Stimulated activated CD4-positive, alpha-beta T cell treated with anti-CD3 and anti-CD28 coated beads, Interleukin-4, amount 100 ng/mL, for 48 hours (primary cell): ENCODE data around the gene TMEM132D.

Experiments
- DNase-seq, 2 donors: peaks; one replicate each; pipeline ENCODE4 v3.0.0-alpha.2; 2020; ENCODE audit warnings: low read depth in 2 of 2

The TMEM132D gene

DNA sequence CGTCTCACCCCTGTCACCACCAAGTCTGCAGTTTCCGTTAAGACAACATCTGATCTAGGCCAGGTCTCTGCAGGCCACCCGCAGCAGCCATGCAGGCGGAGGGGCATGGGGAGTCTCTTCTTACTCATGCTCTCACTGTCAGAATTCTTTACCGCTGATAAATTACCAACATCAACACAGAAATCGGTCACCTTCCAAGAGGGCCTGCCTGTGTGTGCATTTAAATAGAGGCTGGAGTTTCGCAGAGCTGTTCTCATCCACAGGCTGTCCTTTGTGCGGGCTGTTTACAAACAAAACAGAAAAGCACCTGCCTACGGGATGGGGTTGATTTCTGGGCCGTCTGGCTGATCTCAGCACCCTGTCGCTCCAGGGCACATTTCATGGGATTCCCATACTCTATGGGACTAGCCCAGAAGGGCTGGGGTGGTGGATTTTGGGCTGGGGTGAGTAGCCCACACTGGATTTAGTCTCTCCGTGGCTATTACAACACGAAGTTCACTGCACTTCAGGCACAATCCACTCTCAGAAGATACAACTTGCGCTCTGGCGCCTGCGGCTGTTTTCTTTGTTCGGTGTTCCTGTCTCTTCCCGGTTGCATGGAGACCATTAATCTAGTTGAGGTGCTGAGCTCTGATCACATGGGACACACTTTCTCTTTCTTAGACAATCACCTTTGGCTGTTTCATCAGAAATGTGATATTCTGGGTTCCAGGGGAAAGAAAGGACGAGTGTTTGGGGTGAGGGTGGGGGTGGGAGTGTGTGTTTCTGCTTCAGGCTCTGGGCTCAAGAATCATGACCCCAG is 719.5 kb downstream of the TMEM132D start:
- no peak for DNase-seq

GRCh38 chr12:129179941-129180553 is 723.8 kb downstream of the TMEM132D start:
- DNase-seq = no peak

DNA sequence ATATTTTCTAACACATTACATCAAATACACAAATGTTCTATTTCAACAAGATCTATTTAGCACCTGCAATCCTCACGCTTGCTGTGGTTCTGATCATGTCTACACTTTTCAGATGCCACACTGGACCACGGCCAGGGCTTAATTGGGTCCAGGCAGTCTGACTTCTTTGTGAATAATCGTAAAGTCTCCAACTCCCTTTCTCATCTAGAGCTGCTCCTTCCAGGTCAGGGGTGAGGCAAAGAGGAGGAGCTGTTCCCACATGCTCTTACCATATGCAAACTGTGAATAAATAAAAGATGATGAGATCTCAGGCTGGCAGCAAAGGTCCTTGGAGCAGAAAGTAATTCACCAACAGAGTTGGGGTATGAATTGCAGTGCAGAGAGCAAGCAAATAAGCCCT is 733.9 kb downstream of the TMEM132D start:
- DNase-seq = no peak

GRCh38 chr12:129163861-129164260 is 740.0 kb downstream of the TMEM132D start:
- no peak for DNase-seq

DNA sequence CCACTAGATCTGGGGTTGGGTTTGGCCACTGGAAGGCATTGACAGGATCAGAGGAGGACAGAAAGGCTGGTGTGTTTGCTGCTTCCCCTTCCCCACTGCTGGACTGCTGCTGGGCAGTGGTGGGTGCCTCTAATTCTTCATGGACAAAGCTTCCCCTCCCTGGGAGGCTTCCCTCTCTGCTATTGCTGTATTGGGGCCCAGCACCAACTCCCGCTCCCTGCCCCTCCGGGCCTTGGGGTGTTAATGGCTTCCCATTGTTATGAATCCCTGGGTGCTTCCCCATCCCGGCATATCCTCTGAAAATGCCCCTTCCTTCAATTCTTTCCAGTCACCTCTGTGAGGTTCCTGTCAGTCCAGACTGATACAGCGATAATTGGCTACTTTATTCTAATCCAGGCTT is 740.4 kb downstream of the TMEM132D start:
- DNase-seq = no peak

- no peak for DNase-seq
Observed at GRCh38 chr12:129162805-129163204, 741.0 kb downstream of the TMEM132D start.

DNA sequence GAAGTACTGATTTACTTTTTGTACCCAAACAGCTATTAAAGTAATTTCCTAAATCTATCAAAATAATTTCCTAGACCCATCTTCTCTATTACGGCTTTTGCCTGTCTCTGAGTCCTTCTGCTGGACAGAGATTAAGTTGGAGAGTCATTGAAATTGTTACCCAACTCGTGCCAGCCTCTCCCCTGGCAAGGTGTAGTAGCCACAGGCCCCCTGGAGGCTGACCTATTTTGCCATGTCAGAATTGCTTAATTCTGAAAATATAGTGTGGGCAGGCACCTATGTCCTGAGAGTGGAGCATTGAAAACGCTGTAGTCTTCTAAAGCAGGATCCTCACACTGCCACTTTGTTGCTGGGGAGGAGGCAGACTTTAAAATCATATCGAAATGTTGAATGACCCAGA is 742.3 kb downstream of the TMEM132D start:
- DNase-seq = no peak

GRCh38 chr12:129160282-129160681 is 743.5 kb downstream of the TMEM132D start:
- no peak for DNase-seq

GRCh38 chr12:129152351-129153104 is 751.3 kb downstream of the TMEM132D start:
- DNase-seq = no peak

- no peak for DNase-seq
Observed at GRCh38 chr12:129150721-129151120, 753.1 kb downstream of the TMEM132D start.

- no peak for DNase-seq
Observed at GRCh38 chr12:129145381-129145780, 758.4 kb downstream of the TMEM132D start.

DNA sequence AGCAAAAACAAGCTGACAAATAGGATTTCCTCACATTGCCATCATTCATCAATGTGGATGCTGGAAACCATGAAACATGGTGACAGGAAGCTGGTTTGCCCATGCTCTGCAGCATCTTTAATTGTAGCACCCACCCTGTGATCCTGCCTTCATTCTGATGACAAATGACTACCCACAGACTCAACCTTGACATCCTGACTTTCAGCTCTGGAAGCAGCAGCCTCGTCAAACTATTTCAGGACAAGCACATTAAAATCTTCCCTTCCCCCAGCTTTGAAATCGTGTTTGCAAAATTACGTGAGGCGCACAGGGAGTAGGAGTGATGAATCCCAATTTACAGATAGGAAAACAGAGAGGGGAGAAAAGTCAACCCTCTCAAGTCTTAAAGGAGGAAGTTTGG is 765.0 kb downstream of the TMEM132D start:
- DNase-seq = no peak

DNA sequence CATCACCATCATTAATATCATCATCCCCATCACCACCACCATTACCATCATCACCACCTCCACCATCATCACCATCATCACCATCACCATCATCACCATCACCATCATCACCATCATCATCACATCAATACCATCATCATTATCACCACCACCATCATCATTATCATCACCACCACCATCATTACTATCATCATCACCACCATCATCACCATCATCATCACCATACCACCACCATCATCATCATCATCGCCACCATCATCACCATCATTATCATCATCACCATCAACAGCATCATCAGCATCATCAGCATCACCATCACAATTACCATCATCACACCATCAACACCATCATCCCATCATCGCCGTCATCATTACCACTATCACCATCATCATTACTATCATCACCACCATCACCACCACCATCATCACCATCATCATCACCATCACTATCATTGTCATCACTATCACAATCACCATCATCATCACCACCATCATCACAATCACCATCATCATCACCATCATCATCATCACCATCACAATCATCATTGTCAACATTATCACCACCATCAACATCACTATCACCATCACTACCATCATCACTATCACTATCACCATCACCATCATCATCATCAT is 767.0 kb downstream of the TMEM132D start:
- no peak for DNase-seq

DNA sequence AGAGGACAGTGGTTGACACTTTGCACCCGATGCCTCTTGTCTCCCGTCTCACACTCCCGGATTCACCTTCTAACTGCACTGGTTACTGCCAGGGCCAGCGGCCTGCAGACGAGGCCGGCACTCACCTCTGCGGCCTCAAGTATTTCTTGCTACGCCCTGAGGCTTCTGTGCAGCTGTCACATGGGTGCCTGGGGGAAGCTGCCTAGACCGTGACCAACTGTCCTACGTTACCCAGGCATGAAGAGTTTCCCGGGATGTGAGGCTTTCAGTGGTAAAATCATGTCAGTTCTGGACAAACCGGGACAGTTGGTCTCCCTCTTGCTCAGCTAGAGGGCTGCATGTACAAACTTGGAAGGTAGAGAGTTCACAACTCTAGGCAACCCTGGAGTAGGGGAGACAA is 776.1 kb downstream of the TMEM132D start:
- no peak for DNase-seq

GRCh38 chr12:129127211-129127610 is 776.6 kb downstream of the TMEM132D start:
- no peak for DNase-seq

DNA sequence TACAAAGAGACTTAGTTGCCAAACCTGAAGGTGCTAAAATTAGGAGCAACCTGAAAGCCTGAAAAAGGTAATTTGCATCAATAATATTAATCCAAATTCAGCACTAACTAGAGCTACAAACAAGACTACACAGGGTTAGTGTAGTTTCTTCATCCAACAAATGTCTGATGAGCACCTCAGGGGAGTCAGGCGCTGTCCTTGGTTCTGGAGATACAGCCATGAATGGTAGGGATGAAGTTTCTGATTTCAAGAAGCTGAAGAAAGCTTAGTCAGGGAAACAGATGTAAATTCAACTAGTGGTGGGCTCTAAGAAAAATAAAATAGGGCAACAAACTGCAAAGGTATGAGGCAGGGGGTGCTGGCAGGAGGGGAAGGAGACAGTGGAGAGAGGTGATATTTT is 784.3 kb downstream of the TMEM132D start:
- no peak for DNase-seq

DNA sequence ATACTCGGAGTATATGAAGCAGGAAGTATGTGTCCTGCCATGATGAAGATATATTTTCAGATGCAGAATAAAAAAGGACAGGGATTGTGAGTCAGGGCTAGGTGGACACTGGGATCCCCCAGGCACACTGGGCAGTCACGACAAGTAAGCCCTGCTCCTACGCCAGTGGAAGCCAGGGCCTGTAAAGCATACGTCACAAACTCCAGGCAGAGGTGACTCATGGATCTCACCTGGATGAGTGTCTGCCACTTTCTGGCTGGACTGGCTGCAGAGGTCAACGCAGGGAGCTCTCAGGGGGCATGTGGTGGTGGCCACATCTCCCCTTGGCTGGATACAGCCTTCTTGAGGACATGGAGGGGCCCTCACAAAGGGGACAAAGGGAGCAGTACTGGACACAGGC is 788.3 kb downstream of the TMEM132D start:
- DNase-seq = no peak

- no peak for DNase-seq
Observed at GRCh38 chr12:129110575-129110974, 793.2 kb downstream of the TMEM132D start.

DNA sequence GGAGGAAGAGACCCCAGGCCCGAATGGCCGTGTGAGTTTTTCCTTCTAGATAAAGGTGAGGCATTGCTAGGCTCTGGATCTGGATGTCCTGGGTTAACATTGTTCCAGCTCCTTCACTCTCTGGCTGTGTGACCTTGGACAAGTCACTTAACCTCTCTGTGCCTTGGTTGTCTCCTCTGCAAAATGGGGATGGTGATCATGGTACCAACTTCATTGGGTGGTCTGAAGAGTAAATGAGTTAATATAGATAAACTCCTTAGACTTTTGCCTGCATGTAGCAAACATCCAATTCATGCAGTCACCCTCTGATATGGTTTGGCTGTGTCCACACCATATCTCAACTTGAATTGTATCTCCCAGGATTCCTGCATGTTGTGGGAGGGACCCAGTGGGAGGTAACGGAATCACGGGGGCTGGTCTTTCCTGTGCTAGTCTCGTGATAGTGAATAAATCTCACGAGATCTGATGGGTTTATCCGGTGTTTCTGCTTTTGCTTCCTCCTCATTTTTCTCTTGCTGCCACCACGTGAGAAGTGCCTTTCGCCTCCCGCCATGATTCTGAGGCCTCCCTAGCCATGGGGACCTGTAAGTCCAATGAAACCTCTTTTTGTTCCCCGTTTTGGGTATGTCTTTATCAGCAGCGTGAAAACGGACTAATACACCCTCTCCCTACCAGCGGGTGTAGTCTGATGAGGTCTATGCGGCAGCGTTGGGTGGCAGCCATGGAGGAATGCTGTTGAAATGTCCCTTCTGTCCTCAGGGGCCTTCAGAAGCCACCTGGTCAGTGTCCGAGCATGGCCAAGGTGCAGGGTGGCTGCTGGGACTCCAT is 794.4 kb downstream of the TMEM132D start:
- DNase-seq = no peak

- DNase-seq = no peak
Observed at GRCh38 chr12:129106772-129107171, 797.1 kb downstream of the TMEM132D start.

DNA sequence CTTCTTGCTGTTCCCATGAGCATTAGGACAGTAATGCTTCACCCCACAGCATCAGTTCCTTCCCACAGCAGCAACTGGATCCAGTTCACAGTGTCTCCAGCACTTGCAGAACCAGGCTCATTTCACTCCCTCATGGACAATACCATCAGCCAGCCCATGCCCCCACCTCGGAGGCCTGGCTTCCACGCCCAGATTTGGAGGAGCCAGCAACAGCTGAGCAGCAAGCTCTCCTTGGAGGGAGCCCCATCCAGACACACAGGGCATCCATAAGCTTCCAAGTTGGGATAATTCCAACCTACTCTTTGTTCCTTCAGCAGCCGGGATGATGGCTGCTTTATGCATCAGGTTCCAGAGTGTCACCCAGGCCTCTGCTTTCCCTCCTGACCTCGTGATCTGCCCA is 800.6 kb downstream of the TMEM132D start:
- DNase-seq = no peak
